Adrenal gland (tissue), 5 donors: ENCODE results near the gene ZBTB39.

ENCODE experiments used
- POLR2A ChIP-seq, 2 donors: fragments of 450-650 bp; IDR thresholded peaks; one replicate each; pipeline ENCODE4 v1.6.1; 2017; ENCODE audit warnings: antibody characterized with exemption in 2 of 2, mild to moderate bottlenecking in 2 of 2, moderate library complexity in 1 of 2
- TF ChIP-seq, protein P1 (sequence below), 6 experiments: fragments of 450-650 bp in 4 of 6; fragments of 200-600 bp in 2 of 6; sonication (generic) in 1 of 6; IDR thresholded peaks; 1 replicate in 5 of 6; 2 replicates in 1 of 6; pipeline versions ENCODE4 v1.5.1 to v1.8.0; 2016 to 2021; ENCODE audit warnings: antibody characterized with exemption in 6 of 6, mild to moderate bottlenecking in 2 of 6, moderate library complexity in 1 of 6
- donor health status: DM: no; HTN: no; CAD: no.

- TF ChIP-seq, protein P1, sequence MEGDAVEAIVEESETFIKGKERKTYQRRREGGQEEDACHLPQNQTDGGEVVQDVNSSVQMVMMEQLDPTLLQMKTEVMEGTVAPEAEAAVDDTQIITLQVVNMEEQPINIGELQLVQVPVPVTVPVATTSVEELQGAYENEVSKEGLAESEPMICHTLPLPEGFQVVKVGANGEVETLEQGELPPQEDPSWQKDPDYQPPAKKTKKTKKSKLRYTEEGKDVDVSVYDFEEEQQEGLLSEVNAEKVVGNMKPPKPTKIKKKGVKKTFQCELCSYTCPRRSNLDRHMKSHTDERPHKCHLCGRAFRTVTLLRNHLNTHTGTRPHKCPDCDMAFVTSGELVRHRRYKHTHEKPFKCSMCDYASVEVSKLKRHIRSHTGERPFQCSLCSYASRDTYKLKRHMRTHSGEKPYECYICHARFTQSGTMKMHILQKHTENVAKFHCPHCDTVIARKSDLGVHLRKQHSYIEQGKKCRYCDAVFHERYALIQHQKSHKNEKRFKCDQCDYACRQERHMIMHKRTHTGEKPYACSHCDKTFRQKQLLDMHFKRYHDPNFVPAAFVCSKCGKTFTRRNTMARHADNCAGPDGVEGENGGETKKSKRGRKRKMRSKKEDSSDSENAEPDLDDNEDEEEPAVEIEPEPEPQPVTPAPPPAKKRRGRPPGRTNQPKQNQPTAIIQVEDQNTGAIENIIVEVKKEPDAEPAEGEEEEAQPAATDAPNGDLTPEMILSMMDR (IDR thresholded peaks at IDR 0.05) = peak; percentile 36 to 69 (median 60)
- no peak for TF ChIP-seq POLR2A (IDR thresholded peaks at IDR 0.05)
These were observed 1.8 kb upstream of the ZBTB39 start for GRCh38 chr12:57008178-57008577.
